A673 (cell line): ENCODE data around the gene NDUFS1. TPM values are rescaled to one million over a fixed set of nuclear protein-coding genes. Genes with fewer than 3 reads are reported as not detected.

Experiments used
- BruUV-seq: library from RNA; stranded (reverse); fragments of 400-500 nt; replicated peaks from 2 replicates; lab custom pipeline; 2021; lab: Mats Ljungman, UMichigan
- CTCF ChIA-PET: fragments of 300-600 bp; sonication (Branson Sonifier 250); formaldehyde crosslinking; loops from one replicate; lab custom pipeline; 2022; ENCODE audit warnings: antibody characterized with exemption; lab: Charles Lee
- POLR2A ChIA-PET: fragments of 300-600 bp; sonication (Branson Sonifier 250); formaldehyde crosslinking; loops from one replicate; lab custom pipeline; 2022; ENCODE audit warnings: antibody characterized with exemption; ENCODE audit not compliant: low non-redundant PET; lab: Charles Lee
- DNase-seq: peaks from one replicate; pipeline ENCODE4 v3.0.0-alpha.2; 2015; ENCODE audit warnings: low spot score
- H3K27ac ChIP-seq: fragments of 200-600 bp; sonication (generic); 2 replicates; pipeline ENCODE4 v1.5.1; 2016; ENCODE audit warnings: mixed run types, low read depth, mild to moderate bottlenecking, mixed read lengths, antibody characterized with exemption, low read length; ENCODE audit not compliant: poor library complexity, severe bottlenecking
- H3K27me3 ChIP-seq: fragments of 200-600 bp; sonication (generic); replicated peaks from 2 replicates; pipeline ENCODE4 v1.6.1; 2017; ENCODE audit warnings: mixed run types, low read depth, mild to moderate bottlenecking, mixed read lengths, antibody characterized with exemption, low read length; ENCODE audit not compliant: insufficient read depth, poor library complexity
- H3K36me3 ChIP-seq: fragments of 200-600 bp; sonication (generic); 2 replicates; pipeline ENCODE4 v1.6.1; 2016; ENCODE audit warnings: mixed run types, mild to moderate bottlenecking, mixed read lengths, antibody characterized with exemption, low read length; ENCODE audit not compliant: insufficient read depth, poor library complexity, severe bottlenecking
- H3K4me1 ChIP-seq: fragments of 200-600 bp; sonication (generic); 2 replicates; pipeline ENCODE4 v1.6.1; 2017; ENCODE audit warnings: mixed run types, mild to moderate bottlenecking, mixed read lengths, antibody characterized with exemption, low read length; ENCODE audit not compliant: insufficient read depth, poor library complexity, severe bottlenecking
- H3K4me3 ChIP-seq: fragments of 200-600 bp; sonication (generic); 2 replicates; pipeline ENCODE4 v1.5.1; 2016; ENCODE audit warnings: low read depth, mixed run types, mild to moderate bottlenecking, mixed read lengths, low read length; ENCODE audit not compliant: poor library complexity, severe bottlenecking
- H3K9me3 ChIP-seq: fragments of 200-600 bp; sonication (generic); 2 replicates; pipeline ENCODE4 v1.6.1; 2016; ENCODE audit warnings: mixed run types, low read depth, mild to moderate bottlenecking, mixed read lengths, antibody characterized with exemption, low read length; ENCODE audit not compliant: poor library complexity, severe bottlenecking
- CTCF ChIP-seq: fragments of 300-800, 200-600 bp; sonication (generic); conservative IDR thresholded peaks from 2 replicates; pipeline ENCODE4 v1.5.1; 2017; ENCODE audit warnings: low read depth, mild to moderate bottlenecking, antibody characterized with exemption, low read length, moderate library complexity, mixed read lengths
- EZH2 ChIP-seq: fragments of 200-600 bp; sonication (generic); IDR thresholded peaks from 2 replicates; pipeline ENCODE4 v1.6.1; 2017; ENCODE audit warnings: borderline replicate concordance, low read depth, mild to moderate bottlenecking, mixed read lengths, antibody characterized with exemption, low read length; ENCODE audit not compliant: poor library complexity, severe bottlenecking
- intact Hi-C: fragments of 100-400 bp; cut with micrococcal nuclease; formaldehyde crosslinking; loops from one replicate; pipeline ENCODE4 v1.10.0; 2022; ENCODE audit not compliant: unreplicated experiment
- total RNA-seq: library from RNA; stranded (reverse); gene quantifications from 2 replicates; pipeline ENCODE4 v1.2.3, GENCODE V29; 2021

NDUFS1 gene
- total RNA-seq, 1 experiment from 2014 or later = 134 TPM

- Histone ChIP-seq H3K4me1 (peaks cover 9% of the 10 kb centered on the region), H3K27ac (no peak overlapping the region), H3K27me3 (no peaks in the 10 kb centered on the region), H3K36me3 (no peaks in the 10 kb centered on the region), H3K4me3 (no peak overlapping the region), H3K9me3 (no peaks in the 10 kb centered on the region)
- no peak for DNase-seq
- ChIA-PET CTCF (interaction anchor here (2.1 kb wide), 1 partner anchor 9 kb away, joined by 6 read pairs; no protein-coding TSS in a partner anchor), POLR2A (no interaction called here)
- BruUV-seq = no TSS peak
- TF ChIP-seq EZH2 = no peak
- intact Hi-C loops = no loop called here
Observed at GRCh38 chr2:206095536-206096332, 63.5 kb downstream of the NDUFS1 start.

- no peak for DNase-seq
- Histone ChIP-seq H3K4me3 (no peak overlapping the region), H3K4me1 (peaks cover 9% of the 10 kb centered on the region), H3K9me3 (no peaks in the 10 kb centered on the region), H3K27ac (no peak overlapping the region), H3K27me3 (no peaks in the 10 kb centered on the region), H3K36me3 (no peaks in the 10 kb centered on the region)
- intact Hi-C loops = no loop called here
- CTCF ChIA-PET = no interaction called here
- TF ChIP-seq EZH2 = no peak
- no peak for TF ChIP-seq CTCF
- BruUV-seq = no TSS peak
- POLR2A ChIA-PET = no interaction called here
Observed at GRCh38 chr2:206092297-206092696, 66.9 kb downstream of the NDUFS1 start.

GRCh38 chr2:206088248-206088647 is 71.0 kb downstream of the NDUFS1 start:
- TF ChIP-seq EZH2 = no peak
- no peak for TF ChIP-seq CTCF
- Histone ChIP-seq H3K27ac (no peak overlapping the region), H3K4me3 (no peak overlapping the region), H3K9me3 (no peaks in the 10 kb centered on the region), H3K27me3 (no peaks in the 10 kb centered on the region), H3K36me3 (no peaks in the 10 kb centered on the region), H3K4me1 (peaks cover 13% of the 10 kb centered on the region)
- no peak for DNase-seq
- ChIA-PET POLR2A (no interaction called here), CTCF (no interaction called here)
- intact Hi-C loops = no loop called here
- no TSS peak for BruUV-seq
